Rectal smooth muscle tissue (tissue), 1 donor: ENCODE results near the gene HID1.

ENCODE experiments used
- H3K27ac ChIP-seq: one replicate; pipeline ENCODE4 v1.7.0; 2013; ENCODE audit warnings: low read depth, low read length, inconsistent platforms
- H3K27me3 ChIP-seq: one replicate; pipeline ENCODE4 v1.7.0; 2013; ENCODE audit warnings: low read length; ENCODE audit not compliant: control insufficient read depth, insufficient read depth
- H3K36me3 ChIP-seq: one replicate; pipeline ENCODE4 v1.7.0; 2013; ENCODE audit warnings: low read length; ENCODE audit not compliant: control insufficient read depth, insufficient read depth
- H3K4me1 ChIP-seq: one replicate; pipeline ENCODE4 v1.7.0; 2013; ENCODE audit warnings: low read length; ENCODE audit not compliant: control insufficient read depth, insufficient read depth
- H3K4me3 ChIP-seq: one replicate; pipeline ENCODE4 v1.7.0; 2013; ENCODE audit warnings: low read length
- H3K9ac ChIP-seq: one replicate; pipeline ENCODE4 v1.7.0; 2013; ENCODE audit warnings: low read length

The HID1 gene

DNA sequence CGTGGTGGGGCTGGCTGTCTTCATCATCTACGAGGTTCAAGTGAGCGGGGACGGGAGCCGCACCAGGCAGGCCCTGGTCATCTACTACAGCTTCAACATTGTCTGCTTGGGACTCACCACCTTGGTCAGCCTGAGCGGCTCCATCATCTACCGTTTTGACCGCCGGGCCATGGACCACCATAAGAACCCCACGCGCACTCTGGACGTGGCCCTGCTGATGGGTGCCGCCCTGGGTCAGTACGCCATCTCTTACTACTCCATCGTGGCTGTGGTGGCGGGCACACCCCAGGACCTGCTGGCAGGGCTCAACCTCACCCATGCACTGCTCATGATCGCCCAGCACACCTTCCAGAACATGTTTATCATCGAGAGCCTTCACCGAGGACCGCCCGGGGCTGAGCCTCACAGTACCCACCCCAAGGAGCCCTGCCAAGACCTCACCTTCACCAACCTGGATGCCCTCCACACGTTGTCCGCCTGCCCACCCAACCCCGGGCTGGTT lies 42.0 kb downstream of the HID1 start:
- no peak overlapping the region for H3K4me3 ChIP-seq
- H3K27ac ChIP-seq, result no peak overlapping the region
- no peaks in the 10 kb centered on the region for H3K4me1 ChIP-seq
- no peak overlapping the region for H3K9ac ChIP-seq
- no peaks in the 10 kb centered on the region for H3K36me3 ChIP-seq
- H3K27me3 ChIP-seq, result peaks cover 21% of the 10 kb centered on the region

- H3K27me3 ChIP-seq, result peaks cover 35% of the 10 kb centered on the region
- H3K4me1 ChIP-seq, result no peaks in the 10 kb centered on the region
- H3K9ac ChIP-seq, result no peak overlapping the region
- no peak overlapping the region for H3K4me3 ChIP-seq
- H3K36me3 ChIP-seq, result no peaks in the 10 kb centered on the region
- no peak overlapping the region for H3K27ac ChIP-seq
Measured at GRCh38 chr17:74928786-74929185, 43.8 kb downstream of the HID1 start.

DNA sequence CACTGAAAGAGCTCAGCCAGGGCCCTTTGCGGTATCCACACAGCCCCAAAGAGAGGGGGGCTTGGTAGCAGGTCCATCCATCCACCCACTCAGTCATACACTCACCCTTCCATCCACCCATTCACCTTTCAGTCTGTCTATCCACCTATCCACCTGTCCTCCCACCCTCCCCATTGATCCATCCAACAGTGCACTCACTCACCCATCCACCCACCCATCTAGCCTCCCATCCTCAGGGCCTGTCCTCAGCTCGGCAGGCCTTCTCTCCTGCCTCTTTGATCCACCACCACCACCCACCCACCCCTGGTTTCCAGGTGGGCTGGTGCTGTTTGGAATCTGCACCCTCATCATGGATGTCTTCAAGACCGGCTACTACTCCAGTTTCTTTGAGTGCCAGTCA lies 47.3 kb downstream of the HID1 start:
- Histone ChIP-seq H3K36me3 (no peaks in the 10 kb centered on the region), H3K4me3 (no peak overlapping the region), H3K27me3 (peaks cover 35% of the 10 kb centered on the region), H3K9ac (no peak overlapping the region), H3K4me1 (no peaks in the 10 kb centered on the region), H3K27ac (no peak overlapping the region)

DNA sequence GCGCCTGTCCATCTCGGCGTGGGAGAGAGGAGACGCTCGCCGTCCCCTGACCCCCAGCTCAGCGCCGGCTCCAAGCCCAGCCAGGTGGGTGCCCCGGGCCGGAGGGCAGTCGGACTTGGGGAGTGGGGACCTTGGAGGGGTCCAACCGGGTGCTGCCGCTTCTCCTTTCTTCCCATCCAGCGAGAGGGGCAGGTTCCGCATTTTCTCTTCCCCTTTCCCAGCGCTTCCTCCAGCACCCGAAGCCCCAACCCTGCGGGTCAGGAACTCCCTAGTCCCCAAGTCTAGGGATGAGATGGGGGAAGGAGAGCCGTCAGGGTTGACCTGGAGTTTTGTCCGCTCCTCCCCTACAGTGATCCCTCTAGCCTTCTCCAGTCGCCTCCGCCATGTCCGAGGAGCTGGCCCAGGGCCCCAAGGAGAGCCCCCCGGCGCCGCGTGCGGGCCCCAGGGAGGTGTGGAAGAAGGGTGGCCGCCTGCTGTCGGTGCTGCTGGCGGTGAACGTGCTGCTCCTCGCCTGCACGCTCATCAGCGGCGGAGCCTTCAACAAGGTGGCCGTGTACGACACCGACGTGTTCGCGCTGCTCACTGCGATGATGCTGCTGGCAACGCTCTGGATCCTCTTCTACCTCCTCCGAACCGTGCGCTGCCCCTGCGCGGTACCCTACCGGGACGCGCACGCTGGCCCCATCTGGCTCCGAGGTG lies 48.2 kb downstream of the HID1 start, which contains the start of gene OTOP2:
OTOP2 (plus strand) TSS at position 24 of the 699 bp plus-strand sequence; CDS start at position 384, 360 bp downstream.
- peaks cover 35% of the 10 kb centered on the region for H3K27me3 ChIP-seq
- H3K4me1 ChIP-seq, result no peaks in the 10 kb centered on the region
- H3K4me3 ChIP-seq, result no peak within 1 kb of the TSS
- no peaks in the 10 kb centered on the region for H3K36me3 ChIP-seq
- no peak within 1 kb of the TSS for H3K9ac ChIP-seq
- no peak within 1 kb of the TSS for H3K27ac ChIP-seq

DNA sequence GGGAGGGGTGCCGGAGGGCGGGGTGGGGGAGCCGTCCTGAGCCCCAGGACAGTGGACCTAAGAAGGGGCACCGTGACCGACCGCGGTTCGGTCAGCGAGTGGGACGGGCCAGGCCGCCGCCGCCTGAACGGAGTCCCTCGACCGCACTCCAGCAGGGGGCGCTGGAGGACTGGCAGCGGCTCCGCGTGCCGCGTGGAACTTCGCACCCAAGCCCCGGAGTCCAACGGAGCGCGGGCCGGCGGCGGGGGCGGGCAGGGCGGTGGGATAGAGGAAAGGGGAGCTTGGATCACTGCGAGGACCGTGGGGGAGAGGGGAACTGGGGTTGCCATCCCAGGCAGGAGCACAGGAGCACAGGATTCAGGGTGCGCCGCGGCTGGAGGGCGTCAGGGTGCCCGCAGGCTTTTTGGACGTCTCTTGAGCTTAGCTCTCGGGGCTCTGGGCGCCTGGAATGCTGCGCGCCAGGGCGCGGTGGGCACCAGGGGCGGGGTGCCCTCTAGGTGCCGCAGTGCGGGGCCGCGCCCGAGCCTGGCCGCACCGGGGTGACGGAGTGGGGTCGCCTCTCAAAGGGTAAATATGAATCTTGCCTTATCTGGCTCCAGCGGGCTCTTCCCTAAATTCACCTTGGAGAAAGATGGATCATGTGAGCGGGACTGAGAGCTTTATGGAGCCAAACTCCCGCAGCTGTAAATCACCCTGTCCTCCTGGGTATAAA lies 48.9 kb downstream of the HID1 start:
- Histone ChIP-seq H3K4me1 (no peaks in the 10 kb centered on the region), H3K27ac (no peak overlapping the region), H3K36me3 (no peaks in the 10 kb centered on the region), H3K4me3 (no peak overlapping the region), H3K9ac (no peak overlapping the region), H3K27me3 (peaks cover 35% of the 10 kb centered on the region)

DNA sequence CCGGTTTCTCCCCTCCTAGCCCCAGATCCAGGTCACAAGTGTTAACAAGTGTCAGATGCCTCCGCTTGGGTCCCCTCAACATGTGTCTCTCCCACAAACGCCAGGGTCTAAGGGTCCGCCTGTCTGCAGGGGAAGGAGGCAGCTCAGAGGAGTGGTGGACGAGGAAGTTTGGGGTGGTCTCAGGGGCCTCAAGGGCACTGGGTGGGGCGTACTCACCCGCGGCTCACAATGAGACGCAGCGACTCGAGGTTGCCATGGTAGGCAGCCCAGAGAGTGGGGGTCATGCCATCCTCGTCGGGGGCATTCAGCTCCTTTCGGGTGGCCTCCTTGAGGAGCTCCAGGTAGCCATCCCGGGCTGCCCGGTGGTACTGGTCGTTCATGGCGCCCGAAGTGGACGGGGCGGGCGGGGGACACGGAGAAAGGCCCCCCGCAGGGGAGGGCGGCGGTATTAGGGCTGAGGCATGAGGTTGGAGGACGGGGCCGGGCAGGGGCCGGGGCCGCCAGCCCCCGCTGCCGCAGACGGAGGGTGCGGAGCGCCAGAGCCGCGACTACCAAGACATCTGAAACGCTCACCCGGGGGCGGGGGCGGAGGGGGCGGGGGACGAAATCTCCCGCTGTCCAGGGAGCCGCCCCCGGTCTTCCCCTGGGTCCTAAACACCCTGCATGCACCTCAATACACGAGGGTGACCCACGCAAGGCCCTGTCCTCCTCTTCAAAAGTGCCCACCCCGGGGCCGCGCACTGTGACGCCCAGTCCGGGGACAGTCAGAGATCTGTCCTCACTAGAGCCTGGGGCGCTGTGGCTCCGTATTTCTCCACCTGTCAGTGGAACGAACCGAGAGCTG lies 49.6 kb downstream of the HID1 start, which contains the start of gene USH1G:
USH1G (minus strand) TSS at position 562 of the 844 bp plus-strand sequence; CDS start at position 380, 182 bp downstream.
- Histone ChIP-seq H3K9ac (no peak within 1 kb of the TSS), H3K4me3 (no peak within 1 kb of the TSS), H3K36me3 (no peaks in the 10 kb centered on the region), H3K27ac (no peak within 1 kb of the TSS), H3K4me1 (no peaks in the 10 kb centered on the region), H3K27me3 (peaks cover 35% of the 10 kb centered on the region)

- Histone ChIP-seq H3K27ac (no peak overlapping the region), H3K4me3 (no peak overlapping the region), H3K4me1 (no peaks in the 10 kb centered on the region), H3K9ac (no peak overlapping the region), H3K36me3 (no peaks in the 10 kb centered on the region), H3K27me3 (peaks cover 33% of the 10 kb centered on the region)
Measured at GRCh38 chr17:74922172-74922571, 50.4 kb downstream of the HID1 start.

GRCh38 chr17:74921769-74922168 lies 50.8 kb downstream of the HID1 start:
- no peaks in the 10 kb centered on the region for H3K4me1 ChIP-seq
- peaks cover 29% of the 10 kb centered on the region for H3K27me3 ChIP-seq
- H3K9ac ChIP-seq, result no peak overlapping the region
- no peak overlapping the region for H3K4me3 ChIP-seq
- no peak overlapping the region for H3K27ac ChIP-seq
- no peaks in the 10 kb centered on the region for H3K36me3 ChIP-seq

DNA sequence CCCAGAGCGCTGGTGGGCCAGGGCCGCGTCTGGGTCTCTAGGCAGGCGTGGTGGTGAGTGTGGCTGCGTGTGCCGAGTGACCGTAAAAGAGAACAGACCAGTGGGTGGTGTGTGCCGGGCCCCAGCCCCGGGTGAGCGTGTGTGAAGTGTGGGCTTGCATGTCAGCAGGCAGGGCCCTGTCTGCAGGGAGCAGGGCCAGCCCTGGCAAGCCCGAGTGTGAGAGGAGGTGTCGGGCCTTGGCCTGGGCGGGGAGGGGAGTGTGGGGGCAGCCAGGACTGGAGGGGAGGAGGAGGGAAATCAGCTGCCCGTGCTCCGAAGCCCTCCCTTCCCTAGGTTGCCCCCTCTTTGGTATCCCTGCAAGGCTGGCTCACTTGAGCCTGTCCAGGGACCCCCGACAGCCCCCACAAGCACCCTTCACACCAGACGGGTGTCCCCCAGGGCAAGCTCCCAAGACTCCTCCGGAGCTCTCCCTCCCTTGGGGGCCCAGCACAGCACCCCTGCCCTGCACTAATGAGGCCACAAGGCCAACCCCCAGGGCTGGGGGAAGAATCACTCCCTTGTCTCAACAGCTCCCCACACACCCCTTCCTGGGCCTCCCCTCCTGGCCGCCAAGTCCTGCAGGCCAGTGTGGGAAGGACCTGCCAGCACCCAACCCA lies 51.4 kb downstream of the HID1 start:
- Histone ChIP-seq H3K4me3 (no peak overlapping the region), H3K36me3 (no peaks in the 10 kb centered on the region), H3K27me3 (peaks cover 29% of the 10 kb centered on the region), H3K27ac (no peak overlapping the region), H3K4me1 (no peaks in the 10 kb centered on the region), H3K9ac (no peak overlapping the region)

DNA sequence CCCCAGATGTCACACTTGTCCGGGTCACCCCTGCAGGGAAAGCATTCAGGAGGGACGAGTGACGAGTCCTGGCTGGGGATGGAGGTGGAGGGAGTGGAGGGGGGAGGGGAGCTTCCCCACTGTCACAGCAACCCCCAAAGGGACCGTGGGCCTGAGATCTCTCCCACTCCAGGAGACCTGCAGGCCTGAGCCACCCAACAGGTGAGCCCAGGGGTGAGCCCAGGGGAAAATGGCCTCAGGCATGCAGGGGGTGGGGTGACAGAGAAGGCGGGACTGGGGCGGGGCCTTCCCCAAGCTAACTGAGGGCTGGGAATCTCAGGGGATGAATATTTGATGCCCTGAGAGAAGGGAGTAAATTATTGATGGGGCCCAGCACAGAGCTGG lies 51.9 kb downstream of the HID1 start:
- Histone ChIP-seq H3K36me3 (no peaks in the 10 kb centered on the region), H3K27me3 (peaks cover 27% of the 10 kb centered on the region), H3K4me3 (no peak overlapping the region), H3K9ac (no peak overlapping the region), H3K27ac (no peak overlapping the region), H3K4me1 (no peaks in the 10 kb centered on the region)

GRCh38 chr17:74920306-74920620 lies 52.3 kb downstream of the HID1 start:
- H3K4me3 ChIP-seq, result no peak overlapping the region
- H3K36me3 ChIP-seq, result no peaks in the 10 kb centered on the region
- peaks cover 23% of the 10 kb centered on the region for H3K27me3 ChIP-seq
- no peak overlapping the region for H3K9ac ChIP-seq
- no peak overlapping the region for H3K27ac ChIP-seq
- no peaks in the 10 kb centered on the region for H3K4me1 ChIP-seq
